H1 (cell line): ENCODE data around the gene NCAPD2. TPM values are rescaled to one million over a fixed set of nuclear protein-coding genes. Genes with fewer than 3 reads are reported as not detected.

Source experiments
- ASH2L ChIP-seq: fragments of 200-600, 300-600 bp; sonication (generic); IDR thresholded peaks from one replicate; pipeline ENCODE4 v1.7.1; 2017; ENCODE audit warnings: low read length
- CBX5 ChIP-seq: fragments of 300-800, 300-1000 bp; sonication (generic); IDR thresholded peaks from 2 replicates; pipeline ENCODE4 v1.7.1; 2016; ENCODE audit warnings: antibody characterized with exemption, low read length, low read depth
- EGR1 ChIP-seq: IDR thresholded peaks from 2 replicates; pipeline ENCODE4 v1.6.1; 2011; ENCODE audit warnings: low read depth, low read length, borderline replicate concordance
- GTF2F1 ChIP-seq: IDR thresholded peaks from 2 replicates; pipeline ENCODE4 v1.6.1; 2012; ENCODE audit warnings: low read depth, low read length, improper control_type of control experiment, borderline replicate concordance
- KDM4A ChIP-seq: IDR thresholded peaks from one replicate; pipeline ENCODE4 v1.7.1; 2012; ENCODE audit warnings: low read depth, mild to moderate bottlenecking, moderate library complexity, low read length, inconsistent platforms; ENCODE audit not compliant: severe bottlenecking
- KDM5A ChIP-seq: fragments of 200-600 bp; IDR thresholded peaks from 2 replicates; pipeline ENCODE4 v1.7.1; 2012; ENCODE audit warnings: mild to moderate bottlenecking, low read length, inconsistent platforms, mixed read lengths
- SIX5 ChIP-seq: IDR thresholded peaks from 2 replicates; pipeline ENCODE4 v1.6.1; 2011; ENCODE audit warnings: mild to moderate bottlenecking, low read depth, low read length
- TAF7 ChIP-seq: optimal IDR thresholded peaks from 2 replicates; pipeline ENCODE3; 2011; ENCODE audit warnings: low read depth, mild to moderate bottlenecking, inconsistent platforms, low read length, moderate library complexity, borderline replicate concordance
- polyA plus RNA-seq, 7 experiments: library from polyadenylated mRNA; depleted of rRNA in 3 of 7; stranded (reverse) in 5 of 7; unstranded in 2 of 7; fragments of >200 nt in 5 of 7; fragments of 200-250 nt in 2 of 7; gene quantifications; 1 replicate in 5 of 7; 2 replicates in 1 of 7; 4 replicates in 1 of 7; pipeline versions ENCODE4 v1.2.1 to v1.2.3, GENCODE V29; 2011 to 2013; ENCODE audit warnings: missing spikeins in 2 of 7, mixed read lengths in 2 of 7
- total RNA-seq: library from RNA; stranded (reverse); fragmentation: NEBNext Ultra II Directional; extraction: Animal tissue kit (Norgen Biotek cat#: 25700); gene quantifications from 2 replicates; pipeline ENCODE4 v1.2.1, GENCODE V29; 2021
- TF ChIP-seq, protein P1 (sequence below), 3 experiments: IDR thresholded peaks; 1 replicate in 2 of 3; 2 replicates in 1 of 3; pipeline versions ENCODE4 v1.5.1 to v1.6.1; 2011; ENCODE audit warnings: low read length in 3 of 3, mild to moderate bottlenecking in 3 of 3, inconsistent platforms in 2 of 3, low read depth in 1 of 3, moderate library complexity in 1 of 3; ENCODE audit not compliant: insufficient read depth in 1 of 3; ENCODE audit errors: control extremely low read depth in 1 of 3
- TF ChIP-seq, protein P2 (sequence below): IDR thresholded peaks from 2 replicates; pipeline ENCODE4 v1.6.1; 2011; ENCODE audit warnings: low read length, improper control_type of control experiment

Gene NCAPD2
- total and polyA plus RNA-seq, 2 of the 8 experiments (the other 6 are each of a cell fraction or from before 2014, with no cell fraction given), result 55.8 to 132 TPM

DNA sequence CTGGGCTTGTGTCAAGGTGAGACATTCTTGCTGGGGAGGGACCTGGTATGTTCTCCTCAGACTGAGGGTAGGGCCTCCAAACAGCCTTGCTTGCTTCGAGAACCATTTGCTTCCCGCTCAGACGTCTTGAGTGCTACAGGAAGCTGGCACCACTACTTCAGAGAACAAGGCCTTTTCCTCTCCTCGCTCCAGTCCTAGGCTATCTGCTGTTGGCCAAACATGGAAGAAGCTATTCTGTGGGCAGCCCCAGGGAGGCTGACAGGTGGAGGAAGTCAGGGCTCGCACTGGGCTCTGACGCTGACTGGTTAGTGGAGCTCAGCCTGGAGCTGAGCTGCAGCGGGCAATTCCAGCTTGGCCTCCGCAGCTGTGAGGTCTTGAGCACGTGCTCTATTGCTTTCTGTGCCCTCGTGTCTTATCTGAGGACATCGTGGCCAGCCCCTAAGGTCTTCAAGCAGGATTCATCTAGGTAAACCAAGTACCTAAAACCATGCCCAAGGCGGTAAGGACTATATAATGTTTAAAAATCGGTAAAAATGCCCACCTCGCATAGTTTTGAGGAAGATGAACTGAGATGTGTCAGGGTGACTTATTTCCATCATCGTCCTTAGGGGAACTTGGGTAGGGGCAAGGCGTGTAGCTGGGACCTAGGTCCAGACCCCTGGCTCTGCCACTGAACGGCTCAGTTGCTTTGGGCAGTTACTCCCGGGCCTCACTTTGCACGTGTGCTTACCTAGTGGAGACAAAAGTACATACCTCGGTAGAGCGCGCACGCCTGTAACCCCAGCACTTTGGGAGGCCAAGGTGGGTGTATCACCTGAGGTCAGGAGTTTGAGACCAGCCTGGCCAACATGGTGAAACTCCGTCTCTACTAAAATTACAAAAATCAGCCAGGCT, 44.8 kb downstream of the NCAPD2 start (continued):
- TF ChIP-seq, protein P1, sequence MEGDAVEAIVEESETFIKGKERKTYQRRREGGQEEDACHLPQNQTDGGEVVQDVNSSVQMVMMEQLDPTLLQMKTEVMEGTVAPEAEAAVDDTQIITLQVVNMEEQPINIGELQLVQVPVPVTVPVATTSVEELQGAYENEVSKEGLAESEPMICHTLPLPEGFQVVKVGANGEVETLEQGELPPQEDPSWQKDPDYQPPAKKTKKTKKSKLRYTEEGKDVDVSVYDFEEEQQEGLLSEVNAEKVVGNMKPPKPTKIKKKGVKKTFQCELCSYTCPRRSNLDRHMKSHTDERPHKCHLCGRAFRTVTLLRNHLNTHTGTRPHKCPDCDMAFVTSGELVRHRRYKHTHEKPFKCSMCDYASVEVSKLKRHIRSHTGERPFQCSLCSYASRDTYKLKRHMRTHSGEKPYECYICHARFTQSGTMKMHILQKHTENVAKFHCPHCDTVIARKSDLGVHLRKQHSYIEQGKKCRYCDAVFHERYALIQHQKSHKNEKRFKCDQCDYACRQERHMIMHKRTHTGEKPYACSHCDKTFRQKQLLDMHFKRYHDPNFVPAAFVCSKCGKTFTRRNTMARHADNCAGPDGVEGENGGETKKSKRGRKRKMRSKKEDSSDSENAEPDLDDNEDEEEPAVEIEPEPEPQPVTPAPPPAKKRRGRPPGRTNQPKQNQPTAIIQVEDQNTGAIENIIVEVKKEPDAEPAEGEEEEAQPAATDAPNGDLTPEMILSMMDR (IDR thresholded peaks at IDR 0.05; ENCODE audit: control extremely low read depth in 1 of 3, insufficient read depth in 1 of 3, low read depth in 1 of 3, low read length in 3 of 3), result no peak
- TF ChIP-seq EGR1, result no peak
- no peak for TF ChIP-seq KDM5A
- no peak for TF ChIP-seq GTF2F1
- no peak for TF ChIP-seq ASH2L
- no peak for TF ChIP-seq TAF7
- TF ChIP-seq KDM4A, result no peak
- TF ChIP-seq SIX5, result no peak
- TF ChIP-seq, protein P2, sequence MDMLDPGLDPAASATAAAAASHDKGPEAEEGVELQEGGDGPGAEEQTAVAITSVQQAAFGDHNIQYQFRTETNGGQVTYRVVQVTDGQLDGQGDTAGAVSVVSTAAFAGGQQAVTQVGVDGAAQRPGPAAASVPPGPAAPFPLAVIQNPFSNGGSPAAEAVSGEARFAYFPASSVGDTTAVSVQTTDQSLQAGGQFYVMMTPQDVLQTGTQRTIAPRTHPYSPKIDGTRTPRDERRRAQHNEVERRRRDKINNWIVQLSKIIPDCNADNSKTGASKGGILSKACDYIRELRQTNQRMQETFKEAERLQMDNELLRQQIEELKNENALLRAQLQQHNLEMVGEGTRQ, result no peak
- TF ChIP-seq CBX5, result no peak
